Uterus (tissue), 2 donors: ENCODE data around the gene KCNN3.

Source experiments
- CTCF ChIP-seq, 4 experiments: fragments of 200-600 bp in 2 of 4; fragments of 450-650 bp in 2 of 4; sonication (generic) in 2 of 4; IDR thresholded peaks; one replicate each; pipeline ENCODE4 v1.5.1; 2016 to 2019; ENCODE audit warnings: antibody characterized with exemption in 4 of 4, mild to moderate bottlenecking in 2 of 4, moderate library complexity in 1 of 4
- POLR2A ChIP-seq, 2 donors: fragments of 450-650 bp; IDR thresholded peaks; one replicate each; pipeline ENCODE4 v1.6.1; 2016; ENCODE audit warnings: antibody characterized with exemption in 2 of 2, mild to moderate bottlenecking in 1 of 2, moderate library complexity in 1 of 2

DNA sequence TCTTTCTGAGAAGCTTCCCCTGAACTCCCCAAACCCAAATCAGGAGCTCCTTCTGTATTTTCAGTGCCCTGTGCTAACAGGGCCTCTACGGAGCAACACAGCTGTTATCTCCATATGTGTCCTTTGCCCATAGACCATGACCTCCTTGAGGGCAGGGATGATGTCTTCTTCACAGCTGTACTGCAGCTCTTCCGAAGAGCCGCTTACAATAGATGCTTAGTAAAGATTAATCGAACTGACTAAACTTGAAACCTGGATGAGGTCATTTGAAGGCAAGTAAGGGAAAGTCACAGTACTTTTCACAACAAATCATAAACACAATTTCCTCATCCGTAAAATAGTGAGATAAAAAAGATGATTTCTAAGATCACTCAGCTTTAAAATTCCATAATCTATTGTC, 4.4 kb upstream of the KCNN3 start:
- TF ChIP-seq CTCF (IDR thresholded peaks at IDR 0.05) (no peak), POLR2A (IDR thresholded peaks at IDR 0.05) (no peak)
